HTERT RPE-1 (cell line): Measurements from ENCODE around the gene FAM24B.

Source experiments
- in situ Hi-C: fragments of 300-500 bp; cut with MboI; formaldehyde crosslinking; loops from 4 replicates; pipeline ENCODE4 v1.14.3; 2020; ENCODE audit warnings: low sequenced_read_pairs

The FAM24B gene

GRCh38 chr10:122828716-122829255 is 50.6 kb downstream of the FAM24B start:
- in situ Hi-C loops = no loop called here

DNA sequence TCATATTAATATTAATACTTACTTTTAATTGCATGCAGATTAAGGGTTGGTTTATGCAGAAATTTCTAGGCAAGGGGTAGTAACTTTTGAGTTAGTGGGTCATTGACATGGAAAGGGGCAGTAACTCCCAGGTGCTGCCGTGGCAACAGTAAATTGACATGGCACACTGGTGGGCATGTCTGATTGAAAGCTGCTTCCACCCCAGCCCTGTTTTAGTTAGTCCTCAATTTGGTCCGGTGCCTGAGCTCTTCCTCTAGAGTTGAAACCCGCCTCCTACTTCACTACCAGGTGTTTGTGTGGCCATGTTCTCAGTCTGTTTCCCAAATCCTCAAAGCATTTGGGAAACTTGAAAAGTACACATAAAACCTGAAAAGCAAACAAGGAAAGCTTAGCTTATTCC is 52.1 kb downstream of the FAM24B start:
- in situ Hi-C loops = no loop called here

- in situ Hi-C loops = no loop called here
Measured at GRCh38 chr10:122822973-122823690, 56.2 kb downstream of the FAM24B start.

GRCh38 chr10:122821808-122822207 is 57.6 kb downstream of the FAM24B start:
- in situ Hi-C loops = no loop called here

DNA sequence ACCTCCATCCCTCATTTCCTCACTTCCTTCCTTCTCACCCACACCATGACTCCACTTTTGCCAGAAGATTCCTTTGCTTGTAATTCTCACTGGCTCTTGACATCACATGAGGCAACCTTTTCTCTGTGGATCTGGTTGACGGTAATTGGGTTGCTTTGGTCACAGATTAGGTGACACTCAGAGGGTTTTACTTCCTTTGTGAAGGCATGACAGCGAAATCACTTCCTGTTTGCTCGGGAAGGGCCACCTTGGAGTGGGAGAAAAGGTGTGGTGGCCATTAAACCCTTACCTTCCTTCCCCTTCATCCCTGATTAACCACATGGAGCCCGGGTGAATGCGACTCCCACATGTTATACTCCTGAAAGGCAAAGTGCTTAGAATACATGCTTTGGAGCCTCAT is 63.9 kb downstream of the FAM24B start:
- in situ Hi-C loops = no loop called here

- in situ Hi-C loops = no loop called here
Measured at GRCh38 chr10:122814493-122814892, 64.9 kb downstream of the FAM24B start.

- in situ Hi-C loops = no loop called here
Measured at GRCh38 chr10:122812751-122813150, 66.6 kb downstream of the FAM24B start.

DNA sequence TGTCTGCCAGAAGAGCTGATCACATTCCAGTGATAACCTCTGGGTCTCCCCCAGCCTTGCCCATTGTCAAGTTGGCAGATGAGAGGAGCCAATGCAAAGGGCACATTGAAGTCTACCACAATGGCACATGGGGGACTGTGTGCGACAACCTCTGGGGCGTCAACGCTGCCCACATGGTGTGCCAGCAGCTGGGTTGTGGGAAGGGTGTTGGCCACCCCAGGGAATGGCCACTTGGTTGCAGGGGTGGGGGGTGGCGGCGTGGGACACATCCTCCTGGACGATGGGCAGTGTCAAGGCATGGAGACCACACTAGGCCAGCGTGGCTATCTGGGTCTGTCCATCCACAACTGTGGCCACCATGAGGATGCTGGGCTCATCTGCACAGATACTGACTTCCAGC is 77.1 kb downstream of the FAM24B start:
- in situ Hi-C loops = no loop called here
